Smooth muscle cell (in vitro differentiated cells): ENCODE measurements around the gene MAST2. TPM values are rescaled to one million over a fixed set of nuclear protein-coding genes. Genes with fewer than 3 reads are reported as not detected.

ENCODE experiments used
- DNase-seq: peaks from one replicate; lab custom pipeline; 2025; ENCODE audit not compliant: unreplicated experiment; lab: John Stamatoyannopoulos, UW
- H2AFZ ChIP-seq: fragments of 200-600 bp; sonication (generic); 2 replicates; pipeline ENCODE4 v1.6.0; 2016; ENCODE audit warnings: antibody characterized with exemption, low read depth, mild to moderate bottlenecking
- H3F3A ChIP-seq: fragments of 200-600 bp; sonication (generic); 2 replicates; pipeline ENCODE4 v1.6.0; 2017; ENCODE audit warnings: antibody characterized with exemption, low read depth
- H3K27ac ChIP-seq: fragments of 200-600 bp; sonication (generic); 2 replicates; pipeline ENCODE4 v1.5.1; 2016; ENCODE audit warnings: low read depth, mild to moderate bottlenecking
- H3K27me3 ChIP-seq: fragments of 200-600 bp; sonication (generic); 2 replicates; pipeline ENCODE4 v1.6.1; 2016; ENCODE audit warnings: low read depth, mild to moderate bottlenecking
- H3K36me3 ChIP-seq: fragments of 200-600 bp; sonication (generic); 2 replicates; pipeline ENCODE4 v1.5.1; 2016; ENCODE audit warnings: low read depth
- H3K4me1 ChIP-seq: fragments of 200-600 bp; sonication (generic); 2 replicates; pipeline ENCODE4 v1.5.1; 2016; ENCODE audit warnings: low read depth
- H3K4me2 ChIP-seq: fragments of 200-600 bp; sonication (generic); 2 replicates; pipeline ENCODE4 v1.6.0; 2016; ENCODE audit warnings: mild to moderate bottlenecking
- H3K4me3 ChIP-seq: fragments of 200-600 bp; sonication (generic); 2 replicates; pipeline ENCODE4 v1.5.1; 2016; ENCODE audit warnings: mild to moderate bottlenecking
- H3K79me2 ChIP-seq: fragments of 200-600 bp; sonication (generic); 2 replicates; pipeline ENCODE4 v1.6.0; 2016; ENCODE audit warnings: low read depth, mild to moderate bottlenecking
- H3K9ac ChIP-seq: fragments of 200-600 bp; sonication (generic); 2 replicates; pipeline ENCODE4 v1.6.0; 2016; ENCODE audit warnings: low read depth
- H3K9me3 ChIP-seq: fragments of 200-600 bp; sonication (generic); replicated peaks from 2 replicates; pipeline ENCODE4 v1.5.1; 2016; ENCODE audit warnings: low read depth
- H4K20me1 ChIP-seq: fragments of 200-600 bp; sonication (generic); 2 replicates; pipeline ENCODE4 v1.6.0; 2016; ENCODE audit warnings: low read depth
- WGBS: methylation state at CpG from one replicate; pipeline ENCODE4 v1.1.7; 2016; ENCODE audit warnings: low lambda C conversion rate; 5-methylcytosine and 5-hydroxymethylcytosine counted together
- polyA plus RNA-seq: library from polyadenylated mRNA; unstranded; fragments of >200 nt; fragmentation: Nextera tagmentation; extraction: Ambion mirVana; gene quantifications from 2 replicates; pipeline ENCODE4 v1.2.1, GENCODE V29; 2016
- total RNA-seq: library from RNA; depleted of rRNA; stranded (reverse); fragments of >200 nt; gene quantifications from 2 replicates; pipeline ENCODE4 v1.2.3, GENCODE V29; 2014
- TF ChIP-seq, protein P1 (sequence below): fragments of 200-600 bp; sonication (generic); IDR thresholded peaks from 2 replicates; pipeline ENCODE4 v1.5.1; 2017; ENCODE audit warnings: borderline replicate concordance, mild to moderate bottlenecking, antibody characterized with exemption; ENCODE audit not compliant: insufficient read depth, poor library complexity, severe bottlenecking

Gene MAST2
- total and polyA plus RNA-seq, 2 experiments from 2014 or later = 18.4 to 26.2 TPM

DNA sequence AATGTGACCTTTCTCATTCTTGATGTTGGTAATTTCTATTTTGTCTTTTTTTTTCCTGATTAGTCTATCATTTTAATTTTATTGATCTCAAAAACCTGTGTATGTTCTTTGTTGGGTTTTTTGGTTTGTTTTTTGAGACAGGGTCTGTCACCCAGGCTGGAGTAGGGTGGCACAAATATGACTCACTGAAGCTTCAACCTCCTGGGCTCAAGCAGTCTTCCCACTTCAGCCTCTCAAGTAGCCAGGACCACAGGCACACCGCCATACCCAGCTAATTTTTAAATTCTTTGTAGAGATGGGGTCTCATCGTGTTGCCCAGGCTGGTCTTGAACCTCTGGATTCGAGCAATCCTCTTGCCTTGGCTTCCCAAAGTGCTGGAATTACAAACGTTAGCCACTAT, 183.8 kb downstream of the MAST2 start:
- H2AFZ ChIP-seq = no peak overlapping the region
- no peak overlapping the region for H3K4me2 ChIP-seq
- no peaks in the 10 kb centered on the region for H3K9me3 ChIP-seq
- no peak overlapping the region for H3K27ac ChIP-seq
- no peak overlapping the region for H3K9ac ChIP-seq
- H3F3A ChIP-seq = no peaks in the 10 kb centered on the region
- TF ChIP-seq, protein P1, sequence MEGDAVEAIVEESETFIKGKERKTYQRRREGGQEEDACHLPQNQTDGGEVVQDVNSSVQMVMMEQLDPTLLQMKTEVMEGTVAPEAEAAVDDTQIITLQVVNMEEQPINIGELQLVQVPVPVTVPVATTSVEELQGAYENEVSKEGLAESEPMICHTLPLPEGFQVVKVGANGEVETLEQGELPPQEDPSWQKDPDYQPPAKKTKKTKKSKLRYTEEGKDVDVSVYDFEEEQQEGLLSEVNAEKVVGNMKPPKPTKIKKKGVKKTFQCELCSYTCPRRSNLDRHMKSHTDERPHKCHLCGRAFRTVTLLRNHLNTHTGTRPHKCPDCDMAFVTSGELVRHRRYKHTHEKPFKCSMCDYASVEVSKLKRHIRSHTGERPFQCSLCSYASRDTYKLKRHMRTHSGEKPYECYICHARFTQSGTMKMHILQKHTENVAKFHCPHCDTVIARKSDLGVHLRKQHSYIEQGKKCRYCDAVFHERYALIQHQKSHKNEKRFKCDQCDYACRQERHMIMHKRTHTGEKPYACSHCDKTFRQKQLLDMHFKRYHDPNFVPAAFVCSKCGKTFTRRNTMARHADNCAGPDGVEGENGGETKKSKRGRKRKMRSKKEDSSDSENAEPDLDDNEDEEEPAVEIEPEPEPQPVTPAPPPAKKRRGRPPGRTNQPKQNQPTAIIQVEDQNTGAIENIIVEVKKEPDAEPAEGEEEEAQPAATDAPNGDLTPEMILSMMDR = no peak
- peaks cover 5% of the 10 kb centered on the region for H3K79me2 ChIP-seq
- no peak overlapping the region for H3K4me3 ChIP-seq
- no peaks in the 10 kb centered on the region for H3K27me3 ChIP-seq
- 97% methylated on average over 4 of the region's 4 CpGs for WGBS
- no peak for DNase-seq
- peaks cover 7% of the 10 kb centered on the region for H3K36me3 ChIP-seq
- no peaks in the 10 kb centered on the region for H3K4me1 ChIP-seq
- H4K20me1 ChIP-seq = no peaks in the 10 kb centered on the region

DNA sequence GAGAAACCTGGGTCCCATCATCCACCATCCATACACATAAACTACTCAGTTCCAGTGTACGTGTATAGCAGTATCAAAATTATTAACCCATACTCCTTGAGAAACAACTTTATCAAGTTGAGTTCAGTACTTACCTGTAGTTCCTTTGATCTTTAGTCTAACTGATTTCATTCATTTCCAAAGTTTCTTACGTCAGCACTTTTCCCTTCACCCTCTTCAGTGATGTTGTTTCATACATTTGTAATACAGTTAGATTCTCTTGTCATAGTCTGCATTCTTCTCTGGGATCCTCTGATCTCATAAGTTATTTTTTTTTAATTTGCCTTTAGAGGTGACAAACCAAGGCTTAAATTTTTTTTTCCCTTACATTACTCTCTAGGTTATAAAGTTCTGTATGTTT, 185.8 kb downstream of the MAST2 start:
- DNase-seq = no peak
- H3K9ac ChIP-seq = no peak overlapping the region
- H3K9me3 ChIP-seq = no peaks in the 10 kb centered on the region
- peaks cover 11% of the 10 kb centered on the region for H3K79me2 ChIP-seq
- TF ChIP-seq, protein P1 = no peak
- H2AFZ ChIP-seq = no peak overlapping the region
- no peak overlapping the region for H3K27ac ChIP-seq
- H3K27me3 ChIP-seq = no peaks in the 10 kb centered on the region
- H3K4me2 ChIP-seq = no peak overlapping the region
- peaks cover 7% of the 10 kb centered on the region for H3K36me3 ChIP-seq
- no peaks in the 10 kb centered on the region for H3F3A ChIP-seq
- whole genome bisulfite sequencing = 95% methylated on average over 2 of the region's 2 CpGs
- H3K4me1 ChIP-seq = no peaks in the 10 kb centered on the region
- H3K4me3 ChIP-seq = no peak overlapping the region
- H4K20me1 ChIP-seq = no peaks in the 10 kb centered on the region

DNA sequence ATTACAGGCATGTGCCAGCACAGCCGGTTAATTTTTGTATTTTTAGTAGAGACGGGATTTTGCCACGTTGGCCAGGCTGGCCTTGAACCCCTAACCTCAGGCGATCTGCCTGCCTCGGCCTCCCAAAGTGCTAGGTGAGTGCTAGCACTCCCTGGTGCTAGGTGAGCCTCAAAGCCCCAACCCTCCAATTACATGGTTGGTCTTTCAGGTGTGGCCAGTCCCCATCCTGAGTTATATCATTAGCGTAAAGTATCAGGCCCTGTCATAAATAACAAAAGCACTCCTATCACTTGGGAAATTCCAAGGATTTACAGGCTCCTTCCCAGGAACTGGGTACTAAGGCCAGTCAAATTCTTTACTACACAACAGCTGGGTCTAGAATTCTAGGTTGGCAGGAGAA, 191.0 kb downstream of the MAST2 start:
- peaks cover 7% of the 10 kb centered on the region for H3K36me3 ChIP-seq
- no peak overlapping the region for H3K27ac ChIP-seq
- TF ChIP-seq, protein P1 = no peak

DNA sequence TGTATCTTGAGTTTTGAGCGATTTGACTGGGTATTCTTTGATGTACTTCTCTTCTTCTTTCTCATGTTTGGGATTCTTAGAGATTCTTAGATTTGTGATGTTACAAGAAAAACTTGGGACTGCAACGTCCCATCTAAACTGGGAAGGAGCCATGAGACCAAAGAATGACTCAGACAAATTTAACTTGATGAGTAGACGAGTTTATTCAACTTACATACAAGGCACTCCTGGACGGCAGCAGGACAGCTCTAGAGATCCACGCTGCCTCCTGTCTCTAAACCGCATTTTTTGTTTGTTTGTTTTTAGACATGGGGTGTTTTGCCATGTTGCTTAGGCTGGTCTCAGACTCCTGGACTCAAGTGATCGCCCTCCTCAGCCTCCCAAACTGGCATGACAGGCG, 191.9 kb downstream of the MAST2 start:
- H3K27ac ChIP-seq = no peak overlapping the region
- no peak overlapping the region for H3K4me2 ChIP-seq
- TF ChIP-seq, protein P1 = no peak
- no peaks in the 10 kb centered on the region for H3F3A ChIP-seq
- H3K36me3 ChIP-seq = no peaks in the 10 kb centered on the region
- H3K9me3 ChIP-seq = no peaks in the 10 kb centered on the region
- peaks cover 11% of the 10 kb centered on the region for H3K79me2 ChIP-seq
- no peak for DNase-seq
- H3K9ac ChIP-seq = no peak overlapping the region
- H4K20me1 ChIP-seq = no peaks in the 10 kb centered on the region
- H2AFZ ChIP-seq = no peak overlapping the region
- WGBS = 86% methylated on average over 8 of the region's 8 CpGs
- no peaks in the 10 kb centered on the region for H3K27me3 ChIP-seq
- no peak overlapping the region for H3K4me3 ChIP-seq
- no peaks in the 10 kb centered on the region for H3K4me1 ChIP-seq

More for the DNA sequence above, 191.0 kb downstream of the MAST2 start:
- no peaks in the 10 kb centered on the region for H4K20me1 ChIP-seq
- no peaks in the 10 kb centered on the region for H3K27me3 ChIP-seq
- H3K4me2 ChIP-seq = no peak overlapping the region
- DNase-seq = no peak
- H3F3A ChIP-seq = no peaks in the 10 kb centered on the region
- no peak overlapping the region for H3K9ac ChIP-seq
- no peaks in the 10 kb centered on the region for H3K4me1 ChIP-seq
- H3K79me2 ChIP-seq = peaks cover 11% of the 10 kb centered on the region
- H3K4me3 ChIP-seq = no peak overlapping the region
- 93% methylated on average over 6 of the region's 6 CpGs for WGBS
- no peak overlapping the region for H2AFZ ChIP-seq
- no peaks in the 10 kb centered on the region for H3K9me3 ChIP-seq
